HG03139 (cell line): Measurements from ENCODE around the gene LARGE1.

Source experiments
- ATAC-seq: cut with Tn5 transposase; IDR thresholded peaks from one replicate; pipeline ENCODE4 v1.9.1; 2021; ENCODE audit not compliant: unreplicated experiment

LARGE1 gene

GRCh38 chr22:33528183-33528582, 392.1 kb downstream of the LARGE1 start:
- ATAC-seq, result no peak

DNA sequence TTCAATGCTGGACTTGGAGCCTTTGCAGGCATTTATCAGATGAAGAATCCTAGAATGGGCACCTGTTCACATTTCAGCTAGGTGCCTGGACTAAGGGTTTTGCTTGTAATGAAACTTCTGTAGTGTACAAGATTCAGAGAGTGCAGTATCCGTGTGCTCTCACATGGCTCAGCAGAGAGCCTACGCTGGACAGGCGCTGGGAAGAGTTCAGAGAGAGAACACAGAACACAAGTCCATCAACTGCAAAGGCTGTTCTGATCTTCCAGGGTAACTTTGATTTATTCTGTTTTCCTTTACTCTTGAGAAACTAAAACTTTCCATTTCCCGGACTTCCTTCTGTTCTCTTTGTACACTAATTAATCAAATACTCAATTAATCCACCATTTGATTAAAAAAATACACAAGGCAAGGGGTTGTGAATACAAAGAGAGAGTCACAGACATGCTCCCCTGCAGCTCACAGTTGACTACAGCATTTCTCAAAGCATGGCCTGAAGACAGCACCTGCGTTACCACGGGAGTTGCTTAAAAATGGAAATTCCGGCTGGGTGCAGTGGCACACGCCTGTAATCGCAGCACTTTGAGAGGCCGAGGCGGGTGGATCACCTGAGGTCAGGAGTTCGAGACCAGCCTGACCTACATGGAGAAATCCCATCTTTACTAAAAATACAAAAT, 393.7 kb downstream of the LARGE1 start:
- no peak for ATAC-seq

DNA sequence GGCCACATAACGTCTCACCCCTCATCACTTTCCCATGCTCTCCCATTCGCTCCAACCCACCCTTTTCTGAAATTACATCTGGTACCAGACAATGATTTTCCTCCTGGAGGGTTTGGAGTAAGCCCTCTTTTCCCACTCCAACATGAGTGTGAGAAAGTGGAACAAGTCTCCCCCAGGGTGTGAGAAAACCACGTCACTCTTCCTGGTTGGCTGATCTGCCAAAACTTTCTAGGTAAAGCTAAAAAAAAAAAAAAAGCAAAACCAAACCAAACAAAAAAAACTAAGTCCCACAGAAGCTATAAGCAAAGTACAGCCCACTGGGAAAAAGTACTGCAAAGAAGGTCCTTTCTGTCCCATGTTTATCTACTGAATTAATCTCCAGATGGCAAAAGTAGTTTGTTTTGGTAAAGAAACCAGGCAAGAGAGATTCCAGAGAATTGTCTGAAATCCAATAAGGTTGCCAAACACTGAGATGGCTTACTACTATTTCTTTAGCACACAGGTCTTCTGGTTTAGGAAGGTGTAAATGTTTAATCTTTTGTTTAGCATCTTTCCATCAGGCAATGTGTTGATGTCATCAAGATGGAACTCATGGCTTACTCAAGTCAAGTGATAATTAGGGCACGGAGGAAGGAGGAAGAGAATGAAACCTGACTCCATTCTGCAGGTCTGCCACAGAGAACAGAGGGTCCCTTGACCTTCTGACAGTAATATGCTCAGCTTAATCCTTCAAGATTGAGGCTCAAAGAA, 395.6 kb downstream of the LARGE1 start:
- no peak for ATAC-seq

DNA sequence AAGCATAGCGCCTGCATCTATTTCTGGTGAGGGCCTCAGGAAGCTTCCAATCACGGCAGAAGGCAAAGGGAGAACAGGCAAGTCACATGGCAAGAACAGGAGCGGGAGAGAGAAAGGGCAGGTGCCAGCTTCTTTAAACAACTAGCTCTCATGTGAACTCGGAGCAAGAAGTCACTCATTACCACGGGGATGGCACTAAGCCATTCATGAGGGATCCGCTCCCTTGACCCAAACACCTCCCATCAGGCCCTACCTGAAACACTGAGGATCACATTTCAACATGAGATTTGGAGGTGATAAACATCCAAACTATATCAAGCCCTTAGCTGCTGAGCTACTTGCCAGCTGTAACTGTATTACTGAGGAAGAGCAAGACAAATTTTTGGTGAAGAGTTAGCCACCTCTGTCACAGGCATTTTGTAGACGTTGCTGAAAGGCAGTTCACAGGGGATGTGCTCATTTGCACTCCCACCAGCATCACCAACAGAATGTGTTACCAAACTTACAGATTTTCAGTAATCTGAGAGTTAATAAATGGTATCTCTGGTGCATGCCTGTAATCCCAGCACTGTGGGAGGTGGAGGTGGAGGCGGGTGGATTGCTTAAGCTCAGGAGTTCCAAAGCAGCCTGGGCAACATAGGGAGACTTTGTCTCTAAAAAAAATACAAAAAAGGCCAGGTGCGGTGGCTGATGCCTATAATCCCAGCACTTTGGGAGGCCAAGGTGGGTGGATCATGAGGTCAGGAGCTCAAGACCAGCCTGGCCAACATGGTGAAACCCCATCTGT, 398.2 kb downstream of the LARGE1 start:
- no peak for ATAC-seq

- no peak for ATAC-seq
Observed at GRCh38 chr22:33520904-33521780, 399.1 kb downstream of the LARGE1 start.

DNA sequence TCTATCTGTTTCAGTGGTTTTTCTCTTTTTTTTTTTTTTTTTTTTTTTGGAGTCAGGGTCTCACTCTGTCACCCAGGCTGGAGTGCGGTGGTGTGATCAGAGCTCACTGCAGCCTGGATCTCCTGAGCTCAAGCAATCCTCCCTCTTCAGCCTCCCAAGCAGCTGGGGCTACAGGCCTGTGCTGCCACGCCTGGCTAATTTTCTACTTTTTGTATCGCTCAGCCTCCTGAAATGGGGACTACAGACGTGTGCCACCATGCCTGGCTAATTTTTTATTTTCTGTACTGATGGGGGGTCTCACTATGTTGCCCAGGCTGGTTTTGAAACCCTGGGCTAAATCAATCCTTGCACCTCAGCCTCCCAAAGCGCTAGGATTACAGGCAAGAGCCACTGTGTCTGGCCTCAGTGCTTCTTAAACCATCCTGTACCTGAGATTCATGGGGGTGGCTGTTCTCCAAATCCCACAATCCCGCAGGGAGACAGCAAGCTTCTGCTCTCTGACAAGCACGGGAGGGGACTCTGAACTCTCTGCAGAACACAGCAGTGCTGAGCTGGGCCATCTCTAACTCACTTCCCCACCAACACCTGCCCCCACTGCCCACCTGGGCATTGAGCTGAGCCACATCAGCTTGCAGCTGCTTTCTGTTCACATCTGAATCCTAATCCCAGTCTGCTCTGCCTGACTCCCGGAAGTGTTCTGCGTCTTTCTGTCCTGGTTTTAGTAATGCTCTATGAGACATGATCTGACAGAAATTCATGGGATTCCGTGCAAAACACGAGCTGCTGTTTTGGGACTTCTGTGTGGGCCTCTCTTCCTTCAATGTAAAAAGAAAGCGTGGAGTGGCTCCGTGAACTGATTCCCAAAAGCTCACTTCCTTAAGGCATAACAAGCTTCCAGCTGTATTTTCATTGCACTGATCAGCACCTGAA, 400.0 kb downstream of the LARGE1 start:
- ATAC-seq, result no peak

DNA sequence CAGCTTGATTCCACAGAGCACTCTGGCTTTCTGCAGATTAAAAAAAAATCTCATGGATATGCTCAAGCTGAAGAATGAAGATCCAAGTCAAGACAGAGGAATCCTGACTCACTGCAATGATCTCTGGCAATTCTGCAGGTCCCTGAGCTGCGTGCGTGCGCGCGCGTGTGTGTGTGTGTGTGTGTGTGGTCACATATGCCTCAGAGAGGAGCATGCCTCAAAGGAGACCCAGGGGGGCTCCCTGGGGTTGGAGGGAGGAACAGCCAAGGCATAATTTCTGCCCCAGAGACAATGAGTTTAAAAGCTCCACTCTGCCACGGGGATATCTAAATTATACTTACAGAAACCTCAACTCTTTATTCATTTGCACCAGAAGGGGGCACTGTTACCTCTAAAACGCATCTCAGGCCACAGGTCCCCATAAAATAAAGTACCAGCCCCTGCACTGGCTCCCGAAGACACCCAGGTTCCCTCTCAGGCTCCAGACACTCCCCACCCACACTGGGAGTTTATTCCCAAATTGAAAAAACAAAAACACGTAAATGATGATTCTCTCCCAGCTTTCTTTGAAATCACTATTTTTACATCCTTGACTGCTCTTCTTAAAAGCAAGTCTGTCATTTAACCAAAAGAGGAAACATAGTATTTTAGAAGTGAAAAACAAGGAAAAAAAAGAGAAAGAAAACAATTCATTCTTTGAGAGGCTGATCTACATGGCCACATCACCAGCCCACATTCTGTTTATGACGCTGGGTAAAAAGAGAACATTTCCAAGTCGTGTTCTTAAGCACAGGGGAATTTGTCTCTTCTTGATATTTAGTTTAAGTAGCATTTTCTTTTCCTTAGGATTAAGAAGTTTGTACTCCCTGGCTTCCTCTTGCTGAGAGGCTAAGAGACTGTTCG, 401.0 kb downstream of the LARGE1 start:
- ATAC-seq, result no peak

GRCh38 chr22:33518405-33518804, 401.9 kb downstream of the LARGE1 start:
- ATAC-seq, result no peak

DNA sequence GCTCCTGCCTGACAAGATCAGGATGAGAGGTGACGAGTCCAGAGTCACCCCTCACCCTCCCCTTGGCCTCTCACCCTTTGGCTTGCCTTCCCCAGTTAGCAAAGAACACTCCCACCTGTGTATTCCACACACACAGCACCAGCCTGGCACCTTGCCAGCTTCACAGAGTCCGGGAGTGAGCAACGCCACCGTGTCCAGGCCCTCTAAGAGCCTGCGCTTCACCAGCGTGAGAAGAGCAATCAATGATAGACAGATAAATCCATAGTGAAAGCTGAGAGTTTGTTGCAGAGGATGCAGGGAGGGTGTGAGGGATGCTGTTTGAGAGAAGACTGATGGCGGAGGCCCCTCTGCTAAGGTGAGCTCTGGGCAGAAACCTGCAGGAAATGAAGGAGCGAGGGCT, 404.5 kb downstream of the LARGE1 start:
- no peak for ATAC-seq

DNA sequence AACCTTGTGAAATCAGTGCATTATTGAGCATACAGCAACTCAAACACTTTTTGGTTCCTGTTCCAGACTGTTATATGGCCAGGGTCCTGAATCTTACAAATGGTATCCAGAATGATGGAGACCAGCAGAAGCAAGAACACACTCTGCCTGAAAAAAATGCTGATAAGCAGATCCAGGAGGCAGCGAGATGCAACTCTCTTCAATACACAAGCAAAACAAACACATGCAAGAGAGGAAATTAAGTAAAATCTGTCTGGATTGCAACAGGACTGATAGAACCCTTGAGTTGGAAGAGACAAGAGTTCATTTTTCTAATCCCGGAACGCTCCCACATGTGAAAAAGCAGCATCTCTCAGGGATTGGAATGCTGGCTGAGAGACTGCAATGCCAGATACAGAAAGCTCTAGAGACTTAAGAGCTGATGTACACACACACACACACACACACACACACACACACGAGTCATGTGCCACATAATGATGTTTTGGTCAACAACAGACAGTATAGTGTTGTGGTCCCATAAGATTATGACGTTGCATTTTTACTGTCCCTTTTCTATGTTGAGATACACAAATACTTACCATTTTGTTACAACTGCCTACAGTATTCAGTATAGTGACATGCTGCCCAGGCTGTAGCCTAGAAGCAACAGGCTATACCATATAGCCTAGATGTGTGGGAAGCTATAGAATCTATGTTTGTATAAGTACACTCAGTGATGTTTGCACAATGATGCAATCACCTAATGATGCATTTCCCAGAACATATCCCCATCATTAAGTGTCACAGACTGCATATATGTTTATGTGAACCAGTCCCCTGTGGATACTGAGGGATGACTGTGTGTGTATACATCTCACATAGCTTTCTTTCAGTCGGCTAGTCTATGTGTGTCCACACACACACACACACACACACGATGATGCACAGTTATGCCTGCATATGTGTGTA, 406.6 kb downstream of the LARGE1 start:
- no peak for ATAC-seq

- ATAC-seq, result no peak
Observed at GRCh38 chr22:33512908-33513307, 407.4 kb downstream of the LARGE1 start.

GRCh38 chr22:33510429-33510904, 409.8 kb downstream of the LARGE1 start:
- ATAC-seq, result no peak

GRCh38 chr22:33504941-33505625, 415.2 kb downstream of the LARGE1 start:
- ATAC-seq, result no peak

DNA sequence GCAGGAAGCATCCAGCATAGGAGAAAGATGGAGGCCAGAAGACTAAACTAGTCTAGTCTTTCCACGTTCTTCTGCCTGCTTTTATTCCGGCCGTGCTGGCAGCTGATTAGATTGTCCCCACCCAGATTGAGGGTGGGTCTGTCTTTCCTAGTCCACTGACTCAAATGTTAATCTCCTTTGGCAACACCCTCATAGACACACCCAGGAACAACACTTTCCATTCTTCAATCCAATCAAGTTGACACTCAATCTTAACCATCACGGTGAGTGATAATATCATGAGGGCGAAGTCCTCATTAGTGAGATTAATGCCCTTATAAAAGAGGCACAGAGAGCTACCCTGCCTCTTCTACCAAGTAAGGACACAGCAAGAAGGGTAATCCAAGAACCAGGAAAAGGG, 424.2 kb downstream of the LARGE1 start:
- no peak for ATAC-seq

- no peak for ATAC-seq
Observed at GRCh38 chr22:33493476-33494205, 426.6 kb downstream of the LARGE1 start.

DNA sequence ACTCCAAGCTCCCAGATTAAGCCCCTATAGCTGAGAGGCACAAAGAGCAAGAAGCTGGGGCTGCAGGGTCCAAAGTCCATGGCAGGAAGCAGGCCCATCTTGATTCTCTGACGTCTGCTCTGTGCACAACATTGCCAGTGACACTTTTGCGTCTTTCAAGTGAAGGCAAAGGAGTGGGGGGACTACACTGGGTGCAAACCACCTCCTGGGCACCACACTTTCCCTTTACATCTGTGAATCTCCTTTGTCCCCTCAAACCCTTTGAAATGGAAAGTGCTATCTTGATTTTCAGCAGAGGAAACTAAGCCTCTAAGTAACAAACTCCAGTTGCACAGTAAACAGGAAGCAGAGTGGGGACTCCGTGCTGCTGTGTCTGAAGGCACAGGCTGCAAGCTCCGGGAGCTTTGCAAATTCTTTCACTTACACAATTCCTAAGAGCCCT, 428.0 kb downstream of the LARGE1 start:
- no peak for ATAC-seq
